Measurements from ENCODE around the gene SLC27A3.

SLC27A3 gene

DNA sequence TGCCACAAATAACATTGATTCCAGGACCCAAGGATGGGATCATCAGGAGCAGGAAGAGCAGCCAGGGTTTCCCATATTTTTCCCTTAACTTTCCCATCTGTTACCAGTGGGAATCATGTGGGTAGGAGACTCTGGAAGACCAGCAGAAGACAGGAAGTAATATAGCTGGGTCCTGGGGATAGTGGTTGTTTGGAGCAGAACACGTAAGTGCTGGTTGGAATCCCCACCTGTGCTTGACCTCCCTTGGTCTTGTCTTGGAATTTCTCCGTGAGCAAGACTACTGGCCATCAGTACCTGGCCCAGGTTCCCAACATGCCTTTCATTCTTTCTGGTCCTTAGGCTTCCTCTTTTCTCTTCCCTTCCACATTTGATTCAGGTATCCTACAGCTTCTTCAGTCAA is 20.9 kb upstream of the SLC27A3 start:
- no peak overlapping the region for H3K4me3 ChIP-seq (ENCODE audit: insufficient read depth, low read length, poor library complexity, severe bottlenecking)
- H3K9ac ChIP-seq (ENCODE audit: low read length) = no peak overlapping the region
- no peaks in the 10 kb centered on the region for H3K9me3 ChIP-seq (ENCODE audit: insufficient read depth, low read length)
- H3F3A ChIP-seq (ENCODE audit: insufficient read depth) = no peaks in the 10 kb centered on the region
- no peaks in the 10 kb centered on the region for H3K27me3 ChIP-seq (ENCODE audit: low read length)
- H3K4me2 ChIP-seq (ENCODE audit: low read depth, low read length, poor library complexity, severe bottlenecking) = no peak overlapping the region
- no peaks in the 10 kb centered on the region for H3K79me2 ChIP-seq (ENCODE audit: insufficient read depth, low read length)
- no peak overlapping the region for H3K27ac ChIP-seq (ENCODE audit: low read depth, low read length)
- no peaks in the 10 kb centered on the region for H3K9me2 ChIP-seq (replicated peaks; ENCODE audit: insufficient read depth, low read length)
- H4K20me1 ChIP-seq (ENCODE audit: low read depth, low read length) = no peaks in the 10 kb centered on the region
- H3K36me3 ChIP-seq (ENCODE audit: low read length) = no peaks in the 10 kb centered on the region; the same call in 1 of the 2 replicates
- H2AFZ ChIP-seq (ENCODE audit: low read depth, low read length, severe bottlenecking) = no peak overlapping the region
- no peak for TF ChIP-seq EZH2phosphoT487 (conservative IDR thresholded peaks at IDR 0.05; ENCODE audit: low read length)
- TF ChIP-seq, protein P1, sequence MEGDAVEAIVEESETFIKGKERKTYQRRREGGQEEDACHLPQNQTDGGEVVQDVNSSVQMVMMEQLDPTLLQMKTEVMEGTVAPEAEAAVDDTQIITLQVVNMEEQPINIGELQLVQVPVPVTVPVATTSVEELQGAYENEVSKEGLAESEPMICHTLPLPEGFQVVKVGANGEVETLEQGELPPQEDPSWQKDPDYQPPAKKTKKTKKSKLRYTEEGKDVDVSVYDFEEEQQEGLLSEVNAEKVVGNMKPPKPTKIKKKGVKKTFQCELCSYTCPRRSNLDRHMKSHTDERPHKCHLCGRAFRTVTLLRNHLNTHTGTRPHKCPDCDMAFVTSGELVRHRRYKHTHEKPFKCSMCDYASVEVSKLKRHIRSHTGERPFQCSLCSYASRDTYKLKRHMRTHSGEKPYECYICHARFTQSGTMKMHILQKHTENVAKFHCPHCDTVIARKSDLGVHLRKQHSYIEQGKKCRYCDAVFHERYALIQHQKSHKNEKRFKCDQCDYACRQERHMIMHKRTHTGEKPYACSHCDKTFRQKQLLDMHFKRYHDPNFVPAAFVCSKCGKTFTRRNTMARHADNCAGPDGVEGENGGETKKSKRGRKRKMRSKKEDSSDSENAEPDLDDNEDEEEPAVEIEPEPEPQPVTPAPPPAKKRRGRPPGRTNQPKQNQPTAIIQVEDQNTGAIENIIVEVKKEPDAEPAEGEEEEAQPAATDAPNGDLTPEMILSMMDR (IDR thresholded peaks at IDR 0.05; ENCODE audit: insufficient read depth, low read length, poor library complexity, severe bottlenecking) = no peak

DNA sequence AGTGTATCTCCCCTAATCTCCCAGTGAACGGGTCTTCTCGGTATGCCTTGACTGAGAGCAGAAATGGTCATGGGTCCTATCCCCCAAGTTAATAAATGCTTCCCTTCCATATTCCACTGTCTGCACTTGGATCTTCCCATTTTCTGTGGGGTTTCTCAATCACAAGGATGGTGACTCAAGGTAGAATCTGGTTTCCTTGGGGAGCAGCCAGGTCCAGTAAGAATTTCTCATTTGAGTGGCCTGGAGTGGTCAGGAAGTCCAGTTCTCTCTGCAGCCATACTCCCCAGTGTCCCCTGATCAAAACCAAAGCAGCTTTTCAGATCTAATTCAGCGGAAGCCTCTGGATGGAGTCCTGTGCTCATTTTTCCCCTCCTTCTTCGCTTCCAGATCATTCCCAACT is 14.8 kb upstream of the SLC27A3 start:
- H2AFZ ChIP-seq (ENCODE audit: low read depth, low read length, severe bottlenecking) = no peak overlapping the region
- H4K20me1 ChIP-seq (ENCODE audit: low read depth, low read length) = no peaks in the 10 kb centered on the region
- H3K4me3 ChIP-seq (ENCODE audit: insufficient read depth, low read length, poor library complexity, severe bottlenecking) = no peak overlapping the region
- no peaks in the 10 kb centered on the region for H3K79me2 ChIP-seq (ENCODE audit: insufficient read depth, low read length)
- no peaks in the 10 kb centered on the region for H3F3A ChIP-seq (ENCODE audit: insufficient read depth)
- H3K36me3 ChIP-seq (ENCODE audit: low read length) = no peaks in the 10 kb centered on the region; the same call in 1 of the 2 replicates
- no peak overlapping the region for H3K4me2 ChIP-seq (ENCODE audit: low read depth, low read length, poor library complexity, severe bottlenecking)
- TF ChIP-seq EZH2phosphoT487 (conservative IDR thresholded peaks at IDR 0.05; ENCODE audit: low read length) = no peak
- TF ChIP-seq, protein P1 (IDR thresholded peaks at IDR 0.05; ENCODE audit: insufficient read depth, low read length, poor library complexity, severe bottlenecking) = no peak
- H3K9me2 ChIP-seq (replicated peaks; ENCODE audit: insufficient read depth, low read length) = no peaks in the 10 kb centered on the region
- no peaks in the 10 kb centered on the region for H3K27me3 ChIP-seq (ENCODE audit: low read length)
- H3K27ac ChIP-seq (ENCODE audit: low read depth, low read length) = no peak overlapping the region
- no peak overlapping the region for H3K9ac ChIP-seq (ENCODE audit: low read length)
- H3K9me3 ChIP-seq (ENCODE audit: insufficient read depth, low read length) = no peaks in the 10 kb centered on the region

DNA sequence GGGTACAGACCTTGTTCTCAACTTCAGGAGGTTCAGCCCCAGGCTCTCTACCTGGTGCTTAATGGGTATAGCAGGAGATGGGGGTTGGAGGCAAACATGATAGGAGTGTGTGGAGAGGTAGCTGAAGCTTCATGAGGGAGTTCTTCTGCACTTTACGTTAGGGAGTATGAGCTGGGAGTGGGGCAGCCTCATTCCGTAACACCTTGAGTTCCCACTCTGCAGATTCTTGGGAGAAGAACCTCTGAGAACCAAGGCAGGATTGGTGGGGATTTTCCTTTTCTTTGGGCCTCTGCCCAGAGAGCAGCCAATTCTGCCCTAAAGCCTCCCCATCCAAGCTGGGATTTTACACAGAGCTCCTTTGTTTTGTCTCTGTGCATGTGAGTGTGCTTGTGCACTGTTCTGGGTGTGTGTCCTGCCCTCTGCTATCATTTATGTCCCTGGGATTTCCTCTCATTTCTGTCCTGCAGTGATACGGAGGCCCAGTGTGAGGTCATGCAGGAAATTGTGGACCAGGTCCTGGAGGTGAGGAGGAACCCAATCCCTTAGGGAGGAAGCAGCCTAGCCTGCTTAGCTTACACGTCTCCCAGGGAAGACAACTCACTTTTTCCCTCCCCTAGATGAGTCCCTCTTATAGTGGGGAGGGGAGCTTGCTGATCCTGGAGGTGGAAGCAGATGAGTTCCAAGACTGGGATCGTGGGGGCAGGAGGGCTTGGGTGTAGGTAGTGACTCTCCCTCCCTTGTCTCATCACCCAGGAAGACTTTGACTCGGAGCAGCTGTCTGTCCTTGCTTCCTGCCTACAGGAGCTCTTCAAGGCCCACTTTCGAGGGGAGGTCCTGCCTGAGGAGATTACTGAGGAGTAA is 11.6 kb upstream of the SLC27A3 start:
- H3K27ac ChIP-seq (ENCODE audit: low read depth, low read length) = no peak overlapping the region
- H3K9me2 ChIP-seq (replicated peaks; ENCODE audit: insufficient read depth, low read length) = no peaks in the 10 kb centered on the region
- no peak overlapping the region for H2AFZ ChIP-seq (ENCODE audit: low read depth, low read length, severe bottlenecking)
- H3K9ac ChIP-seq (ENCODE audit: low read length) = no peak overlapping the region
- H3K36me3 ChIP-seq (ENCODE audit: low read length) = no peaks in the 10 kb centered on the region
- TF ChIP-seq EZH2phosphoT487 (conservative IDR thresholded peaks at IDR 0.05; ENCODE audit: low read length) = no peak
- TF ChIP-seq, protein P1 (IDR thresholded peaks at IDR 0.05; ENCODE audit: insufficient read depth, low read length, poor library complexity, severe bottlenecking) = no peak
- H4K20me1 ChIP-seq (ENCODE audit: low read depth, low read length) = no peaks in the 10 kb centered on the region
- H3K4me3 ChIP-seq (ENCODE audit: insufficient read depth, low read length, poor library complexity, severe bottlenecking) = no peak overlapping the region
- H3K9me3 ChIP-seq (ENCODE audit: insufficient read depth, low read length) = no peaks in the 10 kb centered on the region
- H3K27me3 ChIP-seq (ENCODE audit: low read length) = no peaks in the 10 kb centered on the region
- no peak overlapping the region for H3K4me2 ChIP-seq (ENCODE audit: low read depth, low read length, poor library complexity, severe bottlenecking)
- H3F3A ChIP-seq (ENCODE audit: insufficient read depth) = no peaks in the 10 kb centered on the region
- H3K79me2 ChIP-seq (ENCODE audit: insufficient read depth, low read length) = no peaks in the 10 kb centered on the region

Measured in SU-DHL-6 (cell line).